ENCODE data around the gene LAT. TPM values are rescaled to one million over a fixed set of nuclear protein-coding genes. Genes with fewer than 3 reads are reported as not detected.

Gene LAT
- total RNA-seq, 4 donors from 2014 or later = 5.6 to 39.6 (median 8.4) TPM

GRCh38 chr16:28950648-28951409 lies 34.0 kb upstream of the LAT start, which contains the start of gene NFATC2IP:
TSS of gene NFATC2IP (plus strand) at chr16:28950937. CDS start at chr16:28951012, 75 bp downstream.
- in situ Hi-C loops (cut with MboI; ENCODE audit: low pct_ligation_motif_present in 1 of 4, low pct_unique_long_range_greater_than_20kb in 1 of 4, low sequenced_read_pairs in 3 of 4) = no loop called here
- peak; percentile 100 for DNase-seq
- intact Hi-C loops (cut with DNase I; ENCODE audit: low total_unique reads) = no loop called here

DNA sequence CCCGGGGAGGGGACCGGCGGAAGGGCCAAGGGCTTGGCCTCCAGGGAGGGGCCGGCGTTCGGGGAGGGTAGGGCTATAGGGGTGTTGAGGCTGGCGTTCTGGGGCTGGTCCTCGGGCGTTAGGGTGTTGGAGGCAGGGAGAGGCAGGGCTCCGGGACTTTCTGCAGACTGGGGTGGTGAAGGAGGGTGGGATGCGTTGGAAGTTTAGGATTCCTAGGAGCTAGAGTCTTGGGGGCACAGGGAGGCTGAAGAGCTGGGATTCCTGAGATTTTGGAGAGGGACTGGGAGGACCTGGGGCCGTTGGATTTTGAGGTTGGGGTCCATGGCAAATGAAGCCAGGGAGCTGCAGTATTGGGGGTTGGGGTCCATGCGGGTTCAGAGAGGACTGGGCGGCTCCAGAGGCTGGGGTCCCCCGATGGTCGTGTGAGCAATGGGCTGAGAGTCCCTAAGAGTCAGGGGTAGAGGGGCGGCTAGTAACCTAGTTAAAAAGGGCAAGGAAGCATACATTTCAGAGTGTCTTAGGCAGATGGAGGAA lies 33.4 kb upstream of the LAT start:
- H3K4me3 ChIP-seq = peak overlapping the region; percentile 77 to 99 (median 96)
- WGBS, 2 donors (ENCODE audit: low coverage in 1 of 2) = 0 to 2% methylated on average over 5 to 17 of the region's 17 CpGs
- DNase-seq = peak; percentile 74
- peaks cover 0 to 31% (median 16%) of the 10 kb centered on the region in 4 donors for H3K36me3 ChIP-seq
- H3K9me3 ChIP-seq = no peaks in the 10 kb centered on the region
- peak overlapping the region; percentile 88 to 96 (median 93) for H3K27ac ChIP-seq
- intact Hi-C loops (cut with DNase I; ENCODE audit: low total_unique reads) (no loop called here), in situ Hi-C loops (cut with MboI; ENCODE audit: low pct_ligation_motif_present in 1 of 4, low pct_unique_long_range_greater_than_20kb in 1 of 4, low sequenced_read_pairs in 3 of 4) (no loop called here)
- TF ChIP-seq POLR2AphosphoS5 (IDR thresholded peaks at IDR 0.05) (no peak), EP300 (IDR thresholded peaks at IDR 0.05; ENCODE audit: low read depth) (no peak), POLR2A (IDR thresholded peaks at IDR 0.05) (no peak)
- TF ChIP-seq, protein P1, sequence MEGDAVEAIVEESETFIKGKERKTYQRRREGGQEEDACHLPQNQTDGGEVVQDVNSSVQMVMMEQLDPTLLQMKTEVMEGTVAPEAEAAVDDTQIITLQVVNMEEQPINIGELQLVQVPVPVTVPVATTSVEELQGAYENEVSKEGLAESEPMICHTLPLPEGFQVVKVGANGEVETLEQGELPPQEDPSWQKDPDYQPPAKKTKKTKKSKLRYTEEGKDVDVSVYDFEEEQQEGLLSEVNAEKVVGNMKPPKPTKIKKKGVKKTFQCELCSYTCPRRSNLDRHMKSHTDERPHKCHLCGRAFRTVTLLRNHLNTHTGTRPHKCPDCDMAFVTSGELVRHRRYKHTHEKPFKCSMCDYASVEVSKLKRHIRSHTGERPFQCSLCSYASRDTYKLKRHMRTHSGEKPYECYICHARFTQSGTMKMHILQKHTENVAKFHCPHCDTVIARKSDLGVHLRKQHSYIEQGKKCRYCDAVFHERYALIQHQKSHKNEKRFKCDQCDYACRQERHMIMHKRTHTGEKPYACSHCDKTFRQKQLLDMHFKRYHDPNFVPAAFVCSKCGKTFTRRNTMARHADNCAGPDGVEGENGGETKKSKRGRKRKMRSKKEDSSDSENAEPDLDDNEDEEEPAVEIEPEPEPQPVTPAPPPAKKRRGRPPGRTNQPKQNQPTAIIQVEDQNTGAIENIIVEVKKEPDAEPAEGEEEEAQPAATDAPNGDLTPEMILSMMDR (IDR thresholded peaks at IDR 0.05) = no peak
- no peaks in the 10 kb centered on the region for H3K27me3 ChIP-seq
- H3K4me1 ChIP-seq = peaks cover 5 to 27% (median 17%) of the 10 kb centered on the region in 4 donors

More at GRCh38 chr16:28950648-28951409, 34.0 kb upstream of the LAT start, which contains the start of gene NFATC2IP:
- TF ChIP-seq POLR2AphosphoS5 (IDR thresholded peaks at IDR 0.05) = peak; percentile 13 to 48 (median 30)
- TF ChIP-seq, protein P1 (IDR thresholded peaks at IDR 0.05) = no peak
- TF ChIP-seq POLR2A (IDR thresholded peaks at IDR 0.05) = peak; percentile 74
- no peak for TF ChIP-seq EP300 (IDR thresholded peaks at IDR 0.05; ENCODE audit: low read depth)
- H3K27ac ChIP-seq = peak within 1 kb of the TSS; percentile 88 to 96 (median 93)
- H3K9me3 ChIP-seq = no peaks in the 10 kb centered on the region
- peaks cover 0 to 25% (median 12%) of the 10 kb centered on the region in 4 donors for H3K36me3 ChIP-seq
- H3K27me3 ChIP-seq = no peaks in the 10 kb centered on the region
- 1% methylated on average over 67 of the region's 79 CpGs; no CpG with 5 or more reads in 1 of the 2 donors for WGBS, 2 donors (ENCODE audit: low coverage in 1 of 2)
- H3K4me3 ChIP-seq = peak within 1 kb of the TSS; percentile 77 to 99 (median 96)
- peaks cover 5 to 29% (median 18%) of the 10 kb centered on the region in 4 donors for H3K4me1 ChIP-seq

DNA sequence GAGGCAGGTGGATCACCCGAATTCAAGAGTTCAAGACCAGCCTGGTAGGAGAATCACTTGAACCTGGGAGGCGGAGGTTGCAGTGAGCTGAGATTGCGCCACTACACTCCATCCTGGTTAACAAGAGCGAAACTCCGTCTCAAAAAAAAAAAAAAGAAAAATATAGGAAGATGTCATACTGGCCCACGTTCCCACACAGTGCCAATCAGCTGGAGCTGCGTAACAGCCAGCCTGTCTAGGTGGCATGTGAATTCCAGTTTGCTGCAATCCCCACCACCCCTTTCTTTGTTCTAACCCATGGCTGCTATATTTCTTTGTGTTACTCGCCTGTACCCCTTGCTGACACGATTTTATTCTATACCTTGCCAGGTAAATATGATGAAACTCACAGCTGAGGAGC lies 26.6 kb upstream of the LAT start:
- WGBS, 2 donors (ENCODE audit: low coverage in 1 of 2) = 88 to 90% methylated on average over 2 to 9 of the region's 9 CpGs
- in situ Hi-C loops (cut with MboI; ENCODE audit: low pct_ligation_motif_present in 1 of 4, low pct_unique_long_range_greater_than_20kb in 1 of 4, low sequenced_read_pairs in 3 of 4) = no loop called here

DNA sequence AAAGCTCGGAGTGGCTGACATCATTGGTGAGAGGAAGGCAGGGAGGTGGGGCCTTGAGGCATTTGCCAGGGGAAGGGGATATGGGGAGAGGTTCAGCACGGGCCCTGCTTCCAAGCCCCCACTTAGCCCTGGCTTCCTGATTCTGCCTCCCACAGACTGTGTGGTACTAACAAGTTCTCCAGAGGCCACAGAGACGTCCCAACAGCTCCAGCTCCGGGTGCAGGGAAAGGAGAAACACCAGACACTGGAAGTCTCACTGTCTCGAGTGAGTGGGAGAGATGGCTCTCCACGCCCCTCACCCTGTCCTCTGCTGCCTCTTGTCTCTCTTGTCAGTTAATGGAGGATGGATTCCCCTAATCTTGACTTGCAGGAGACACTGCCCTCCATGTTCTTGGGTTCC lies 26.0 kb upstream of the LAT start:
- Histone ChIP-seq H3K36me3 (peaks cover 0 to 53% (median 24%) of the 10 kb centered on the region in 4 donors), H3K4me1 (no peaks in the 10 kb centered on the region), H3K9me3 (no peaks in the 10 kb centered on the region), H3K27ac (no peak overlapping the region), H3K4me3 (no peak overlapping the region), H3K27me3 (no peaks in the 10 kb centered on the region)
- WGBS, 2 donors (ENCODE audit: low coverage in 1 of 2) = 87 to 90% methylated on average over 2 to 6 of the region's 6 CpGs
- intact Hi-C loops (cut with DNase I; ENCODE audit: low total_unique reads) = no loop called here
- no peak for DNase-seq
- in situ Hi-C loops (cut with MboI; ENCODE audit: low pct_ligation_motif_present in 1 of 4, low pct_unique_long_range_greater_than_20kb in 1 of 4, low sequenced_read_pairs in 3 of 4) = no loop called here
- TF ChIP-seq, protein P1 (IDR thresholded peaks at IDR 0.05) = no peak
- TF ChIP-seq EP300 (IDR thresholded peaks at IDR 0.05; ENCODE audit: low read depth) = no peak
- no peak for TF ChIP-seq POLR2A (IDR thresholded peaks at IDR 0.05)
- TF ChIP-seq POLR2AphosphoS5 (IDR thresholded peaks at IDR 0.05) = no peak

More for the DNA sequence above, 26.6 kb upstream of the LAT start:
- peaks cover 0 to 2% (median 0%) of the 10 kb centered on the region in 4 donors for H3K4me1 ChIP-seq
- H3K36me3 ChIP-seq = peaks cover 0 to 52% (median 23%) of the 10 kb centered on the region in 4 donors
- TF ChIP-seq, protein P1 (IDR thresholded peaks at IDR 0.05) = no peak
- TF ChIP-seq POLR2AphosphoS5 (IDR thresholded peaks at IDR 0.05) = no peak
- no peak for TF ChIP-seq POLR2A (IDR thresholded peaks at IDR 0.05)
- TF ChIP-seq EP300 (IDR thresholded peaks at IDR 0.05; ENCODE audit: low read depth) = no peak
- no peak overlapping the region for H3K4me3 ChIP-seq
- no peaks in the 10 kb centered on the region for H3K27me3 ChIP-seq
- intact Hi-C loops (cut with DNase I; ENCODE audit: low total_unique reads) = no loop called here
- no peaks in the 10 kb centered on the region for H3K9me3 ChIP-seq
- H3K27ac ChIP-seq = no peak overlapping the region
- no peak for DNase-seq
